GM21737 (cell line): ENCODE data around the gene INPP5A.
"Not testable (repeated sequence)": the region's sequence is repeated elsewhere in the genome, so short reads cannot be mapped to it uniquely, and the experiment has no call there.

Experiments used
- ATAC-seq: cut with Tn5 transposase; IDR thresholded peaks from one replicate; pipeline ENCODE4 v1.9.1; 2021; ENCODE audit warnings: mild to moderate bottlenecking, moderate library complexity; ENCODE audit not compliant: unreplicated experiment

INPP5A gene

GRCh38 chr10:132537684-132538001 is at the start of gene INPP5A:
INPP5A (plus strand) TSS chr10:132537787; CDS start chr10:132538097, 310 bp downstream.
- ATAC-seq, result no peak

GRCh38 chr10:132488231-132488821 is 49.3 kb upstream of the INPP5A start:
- no peak for ATAC-seq

DNA sequence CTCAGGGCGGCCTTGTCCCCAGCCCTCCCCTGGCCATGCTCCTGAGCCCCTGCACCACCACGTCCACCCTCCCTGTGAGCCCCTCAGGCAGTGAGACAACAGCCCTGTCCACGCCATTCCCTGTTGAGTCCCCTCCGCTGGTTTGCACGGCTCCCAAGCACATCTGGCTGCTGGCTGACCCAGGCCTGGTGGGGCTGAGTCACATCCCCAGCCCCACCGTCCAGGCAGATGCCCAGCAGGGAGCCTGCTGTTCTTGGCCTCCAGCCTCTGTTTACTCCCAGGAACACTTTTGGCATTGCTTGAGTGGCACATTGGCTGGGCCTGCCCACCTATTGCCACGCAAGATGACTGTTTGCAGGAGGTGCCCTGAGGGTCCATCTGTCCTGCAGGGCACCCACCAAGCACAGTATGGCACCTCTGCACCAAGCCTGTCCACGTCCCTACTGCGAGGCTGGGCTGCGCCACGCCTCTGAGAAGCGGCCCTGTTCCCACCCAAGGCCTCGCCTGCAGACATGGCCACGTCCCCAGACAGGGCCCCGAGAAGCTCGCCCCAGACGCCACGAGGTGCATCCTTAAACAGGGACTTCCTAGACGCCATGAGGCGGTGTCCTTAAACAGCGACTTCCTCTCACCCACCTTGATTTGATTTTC is 48.4 kb upstream of the INPP5A start:
- ATAC-seq, result no peak

DNA sequence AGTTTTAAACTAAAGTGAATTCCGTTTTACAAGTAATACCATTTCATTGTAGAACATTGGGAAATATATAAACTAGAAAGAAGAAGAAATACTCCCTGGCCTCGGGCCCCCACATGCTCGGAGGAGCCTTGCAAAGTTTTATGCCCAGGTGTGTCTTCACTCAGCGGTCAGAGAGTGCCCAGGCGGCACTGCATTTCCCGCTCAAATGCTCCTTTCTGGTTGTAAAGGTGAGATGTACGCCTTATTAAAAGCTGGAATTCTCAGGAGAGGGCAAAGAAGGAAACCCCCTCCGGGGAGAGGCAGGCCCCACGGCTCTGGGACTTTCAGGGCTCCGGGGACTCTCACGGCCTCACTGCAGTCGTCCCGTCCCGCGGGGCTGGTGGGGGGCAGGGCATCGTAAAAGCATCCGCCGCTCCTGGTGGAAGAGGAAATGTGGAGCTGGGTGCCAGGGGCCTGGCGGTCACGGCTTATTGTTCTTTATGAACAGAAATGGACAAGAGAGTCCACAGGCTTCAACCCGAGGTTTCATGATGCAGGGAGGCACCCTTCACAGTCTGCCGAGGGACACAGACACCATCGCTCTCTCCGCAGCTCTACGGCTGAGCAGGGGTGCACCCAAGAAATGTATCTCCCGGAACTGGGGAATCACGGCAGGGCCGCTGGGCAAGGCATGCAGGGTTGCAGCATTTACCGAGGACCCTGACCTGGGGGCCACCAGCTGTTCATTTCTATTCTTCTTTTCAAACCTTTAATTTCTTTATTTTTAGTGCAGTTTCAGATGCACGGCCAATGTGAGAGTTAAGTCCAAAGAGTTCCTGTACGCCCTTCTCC is 47.7 kb upstream of the INPP5A start:
- no peak for ATAC-seq

DNA sequence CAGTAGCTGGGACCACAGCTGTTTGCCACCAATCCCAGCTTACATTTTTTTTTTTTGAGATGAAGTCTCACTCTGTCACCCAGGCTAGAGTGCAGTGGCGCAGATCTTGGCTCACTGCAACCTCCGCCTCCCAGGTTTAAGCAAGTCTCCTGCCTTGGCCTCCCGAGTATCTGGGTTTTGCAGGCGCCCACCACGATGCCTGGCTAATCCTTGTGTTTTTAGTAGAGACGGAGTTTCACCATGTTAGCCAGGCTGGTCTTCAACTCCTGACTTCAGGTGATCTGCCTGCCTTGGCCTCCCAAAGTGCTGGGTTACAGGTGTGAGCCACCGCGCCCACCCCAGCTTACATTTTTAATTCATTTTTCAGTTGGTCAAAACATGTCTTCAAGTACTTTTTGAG is 46.1 kb upstream of the INPP5A start:
- not testable (repeated sequence) for ATAC-seq

- ATAC-seq, result no peak
Observed at GRCh38 chr10:132492323-132493025, 45.1 kb upstream of the INPP5A start.

GRCh38 chr10:132493246-132493755 is 44.3 kb upstream of the INPP5A start:
- no peak for ATAC-seq

DNA sequence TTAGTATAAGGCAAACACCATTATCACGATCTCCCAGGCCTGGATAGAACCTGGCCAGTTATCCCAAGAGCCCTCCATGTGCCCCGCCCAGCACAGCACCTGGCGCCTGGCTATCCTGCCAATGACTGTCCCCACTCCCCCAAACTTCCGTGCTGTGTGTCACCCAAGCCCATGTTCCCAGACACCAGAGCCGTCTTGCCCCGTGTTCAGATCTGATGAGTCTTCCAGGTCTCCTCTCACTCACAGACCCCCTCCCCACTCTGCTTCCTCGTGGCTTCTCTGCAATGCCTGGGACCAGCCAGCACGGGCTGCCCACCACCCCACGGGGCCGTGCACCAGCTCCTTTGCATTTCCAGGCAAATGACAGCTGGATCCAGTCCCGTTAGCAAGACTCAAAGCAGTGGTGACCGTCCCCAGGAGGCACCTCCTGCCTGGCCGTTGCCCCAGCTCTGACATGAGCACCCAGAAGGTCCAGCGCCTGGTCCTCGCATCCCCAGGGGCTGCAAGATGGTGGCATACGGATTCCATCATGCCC is 43.8 kb upstream of the INPP5A start:
- ATAC-seq, result no peak

DNA sequence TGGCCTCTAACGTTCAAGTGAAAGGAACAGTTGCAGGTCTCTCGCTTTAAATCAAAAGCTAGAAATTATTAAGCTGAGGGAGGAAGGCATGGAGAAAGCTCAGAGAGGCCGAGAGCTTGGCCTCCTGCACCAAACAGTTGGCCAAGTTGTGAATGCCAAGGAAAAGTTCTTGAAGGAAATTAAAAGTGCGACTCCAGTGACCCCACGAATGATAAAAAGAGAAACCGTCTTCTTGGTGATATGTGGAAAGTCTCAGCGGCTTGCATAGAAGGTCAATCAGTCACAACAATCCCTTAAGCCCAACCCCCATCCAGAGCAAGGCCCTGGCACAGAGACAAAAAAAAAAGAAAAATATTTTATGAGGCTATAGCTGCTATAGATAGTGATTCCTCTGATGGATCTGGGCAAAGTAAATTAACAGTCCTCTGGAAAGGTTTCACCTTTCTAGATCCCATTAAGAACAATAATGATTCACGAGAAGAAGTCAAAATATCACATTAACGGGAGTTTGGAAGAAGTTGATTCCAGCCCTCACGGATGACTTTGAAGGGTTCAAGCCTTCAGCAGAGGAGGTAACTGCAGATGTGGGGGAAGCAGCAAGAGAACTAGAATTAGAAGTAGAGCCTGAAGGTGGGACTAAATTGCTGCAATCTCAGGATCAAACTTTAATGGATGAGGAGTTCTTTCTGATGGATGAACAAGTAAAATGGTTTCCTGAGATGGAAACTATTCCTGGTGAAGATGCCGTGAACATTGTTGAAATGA is 42.5 kb upstream of the INPP5A start:
- no peak for ATAC-seq

GRCh38 chr10:132496360-132497062 is 41.1 kb upstream of the INPP5A start:
- ATAC-seq, result no peak

DNA sequence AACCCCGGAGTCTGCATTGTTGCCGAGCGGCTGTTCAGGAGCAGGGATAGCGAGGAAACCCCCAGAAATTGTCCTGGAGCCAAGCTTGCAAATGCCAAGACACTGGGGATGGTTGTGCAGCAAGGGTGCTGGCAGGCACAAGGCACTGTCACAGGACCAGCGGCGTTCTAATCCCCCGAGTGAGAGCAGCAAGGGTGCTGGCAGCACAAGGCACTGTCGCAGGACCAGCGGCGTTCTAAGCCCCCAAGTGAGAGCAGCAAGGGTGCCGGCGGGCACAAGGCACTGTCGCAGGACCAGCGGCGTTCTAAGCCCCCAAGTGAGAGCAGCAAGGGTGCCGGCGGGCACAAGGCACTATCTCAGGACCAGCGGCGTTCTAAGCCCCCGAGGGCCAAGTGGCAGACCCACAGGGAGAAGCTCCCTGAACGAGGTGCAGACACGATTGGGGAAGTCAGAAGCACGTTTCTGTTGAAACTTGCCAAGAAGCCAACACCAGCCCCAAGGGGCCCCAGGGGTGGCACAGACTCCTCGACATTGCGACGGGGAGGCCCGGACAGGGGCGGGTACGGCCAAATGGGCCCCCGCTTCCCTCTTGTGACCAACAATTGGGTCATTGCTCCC is 40.4 kb upstream of the INPP5A start:
- ATAC-seq, result no peak

- ATAC-seq, result no peak
Observed at GRCh38 chr10:132497861-132498561, 39.6 kb upstream of the INPP5A start.

DNA sequence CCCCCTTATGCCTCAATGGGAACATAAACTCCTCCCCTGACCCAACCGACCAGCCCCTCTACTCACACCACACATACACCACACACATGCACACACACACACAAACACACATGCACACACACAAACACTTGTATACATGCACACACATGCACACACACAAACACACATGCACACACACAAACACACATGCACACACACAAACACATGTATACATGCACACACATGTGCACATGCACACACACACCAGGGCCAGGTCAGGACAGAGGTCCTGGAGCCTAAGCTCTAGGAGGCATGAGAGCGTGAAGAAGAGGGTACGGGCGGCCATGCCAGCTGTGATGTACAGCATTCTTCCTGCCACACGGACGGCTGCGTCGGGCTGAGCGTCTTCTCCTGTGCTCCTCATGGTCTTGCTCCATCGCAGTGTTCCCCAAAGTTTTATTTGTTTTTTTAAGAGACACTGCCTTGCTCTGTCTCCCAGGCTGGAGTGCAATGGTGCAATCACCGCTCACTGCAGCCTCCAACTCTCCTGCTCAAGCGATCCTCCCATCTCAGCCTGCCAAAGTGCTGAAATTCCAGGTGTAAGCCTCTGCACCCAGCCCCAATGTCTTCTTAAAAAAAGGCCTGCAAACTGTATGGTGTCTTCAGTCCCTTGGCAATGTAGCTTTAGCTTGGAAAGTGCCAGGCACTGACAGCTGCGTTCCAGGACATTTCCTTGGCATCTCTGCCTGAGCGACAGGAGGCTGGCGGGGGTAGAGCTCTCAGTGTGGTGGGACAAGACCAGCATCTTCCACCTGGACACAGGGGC is 38.8 kb upstream of the INPP5A start:
- no peak for ATAC-seq

GRCh38 chr10:132499367-132499685 is 38.3 kb upstream of the INPP5A start:
- ATAC-seq, result no peak

- no peak for ATAC-seq
Observed at GRCh38 chr10:132500781-132501415, 36.7 kb upstream of the INPP5A start.

DNA sequence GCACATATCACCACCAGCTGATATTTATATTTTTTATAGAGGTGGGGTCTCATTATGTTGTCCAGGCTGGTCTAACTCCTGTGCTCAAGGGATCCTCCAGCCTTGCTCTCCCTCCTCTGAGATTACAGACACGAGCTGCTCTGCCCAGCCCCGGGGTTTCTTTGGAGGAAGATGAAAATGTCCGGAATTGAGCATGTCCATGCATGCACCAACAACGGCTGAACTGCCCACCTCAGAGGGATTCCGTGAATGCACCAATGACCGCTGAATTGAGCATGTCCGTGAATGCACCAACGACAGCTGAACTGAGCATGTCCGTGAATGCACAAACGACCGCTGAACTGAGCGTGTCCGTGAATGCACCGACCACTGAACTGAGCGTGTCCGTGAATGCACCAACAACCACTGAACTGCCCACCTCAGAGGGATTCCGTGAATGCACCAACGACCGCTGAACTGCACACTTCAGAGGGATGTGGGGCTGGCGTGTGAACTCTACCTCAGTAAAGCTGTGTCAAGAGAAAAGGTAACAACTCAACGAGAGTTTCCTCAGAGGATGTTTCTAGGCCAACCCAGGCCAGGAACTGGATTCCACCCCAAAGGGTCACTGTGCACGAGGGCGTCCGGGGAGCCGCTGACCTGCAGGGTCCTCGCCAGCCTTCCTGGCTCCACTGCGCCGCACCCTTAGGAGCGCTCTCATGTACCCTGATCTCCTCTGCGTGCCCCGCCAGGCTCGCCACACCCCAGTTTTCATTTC is 34.9 kb upstream of the INPP5A start:
- no peak for ATAC-seq
